GM12872 (cell line): ENCODE results near the gene ORC4.

ENCODE experiments used
- TF ChIP-seq, protein P1 (sequence below): IDR thresholded peaks from 3 replicates; pipeline ENCODE4 v1.5.1; 2011; ENCODE audit warnings: low read depth, mild to moderate bottlenecking, low read length, moderate library complexity; ENCODE audit not compliant: insufficient read depth

Gene ORC4

GRCh38 chr2:148020111-148021058 lies at the start of gene ORC4:
TSS of gene ORC4 (minus strand) at chr2:148020737. CDS start at chr2:147975958, 44,779 bp downstream.
- TF ChIP-seq, protein P1, sequence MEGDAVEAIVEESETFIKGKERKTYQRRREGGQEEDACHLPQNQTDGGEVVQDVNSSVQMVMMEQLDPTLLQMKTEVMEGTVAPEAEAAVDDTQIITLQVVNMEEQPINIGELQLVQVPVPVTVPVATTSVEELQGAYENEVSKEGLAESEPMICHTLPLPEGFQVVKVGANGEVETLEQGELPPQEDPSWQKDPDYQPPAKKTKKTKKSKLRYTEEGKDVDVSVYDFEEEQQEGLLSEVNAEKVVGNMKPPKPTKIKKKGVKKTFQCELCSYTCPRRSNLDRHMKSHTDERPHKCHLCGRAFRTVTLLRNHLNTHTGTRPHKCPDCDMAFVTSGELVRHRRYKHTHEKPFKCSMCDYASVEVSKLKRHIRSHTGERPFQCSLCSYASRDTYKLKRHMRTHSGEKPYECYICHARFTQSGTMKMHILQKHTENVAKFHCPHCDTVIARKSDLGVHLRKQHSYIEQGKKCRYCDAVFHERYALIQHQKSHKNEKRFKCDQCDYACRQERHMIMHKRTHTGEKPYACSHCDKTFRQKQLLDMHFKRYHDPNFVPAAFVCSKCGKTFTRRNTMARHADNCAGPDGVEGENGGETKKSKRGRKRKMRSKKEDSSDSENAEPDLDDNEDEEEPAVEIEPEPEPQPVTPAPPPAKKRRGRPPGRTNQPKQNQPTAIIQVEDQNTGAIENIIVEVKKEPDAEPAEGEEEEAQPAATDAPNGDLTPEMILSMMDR = peak; percentile 41; the same call in 2 of the 3 replicates

DNA sequence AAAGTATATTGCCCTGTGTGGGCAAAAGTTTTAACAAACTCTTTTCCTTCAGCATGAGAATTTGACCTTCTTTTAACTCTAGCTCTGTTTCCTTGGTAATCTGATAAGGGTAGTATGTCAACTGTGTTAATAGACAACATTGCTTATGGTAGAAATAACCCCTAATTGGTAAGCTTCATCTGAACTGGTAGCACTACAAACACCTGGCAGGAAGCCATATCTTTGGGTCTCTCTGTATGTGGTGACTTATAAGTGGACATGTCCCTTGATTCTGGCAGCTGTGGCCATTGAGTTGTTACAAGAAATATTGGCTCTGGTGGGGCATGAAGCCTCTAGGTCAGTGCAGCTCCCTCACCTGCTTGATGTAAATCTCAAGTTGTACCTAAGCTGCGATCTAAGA lies 47.3 kb upstream of the ORC4 start:
- TF ChIP-seq, protein P1 = no peak

DNA sequence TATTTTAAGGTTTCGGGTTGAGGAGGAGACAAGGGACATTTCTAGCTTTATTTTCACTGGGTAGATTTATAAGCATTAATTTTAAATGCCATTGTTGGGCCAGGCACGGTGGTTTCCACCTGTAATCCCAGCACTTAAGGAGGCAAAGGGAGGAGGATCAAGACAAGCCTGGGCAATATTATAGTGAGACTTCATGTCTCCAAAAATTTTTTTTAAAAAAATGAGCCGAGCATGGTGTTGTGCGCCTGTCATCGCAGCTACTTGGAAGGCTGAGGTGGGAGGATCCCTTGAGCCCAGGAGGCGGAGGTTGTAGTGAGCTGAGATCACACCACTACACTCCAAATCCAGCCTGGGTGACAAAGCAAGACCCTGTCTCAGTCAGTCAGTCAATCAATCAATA lies 45.4 kb upstream of the ORC4 start:
- TF ChIP-seq, protein P1 = no peak

GRCh38 chr2:148063633-148064032 lies 43.1 kb upstream of the ORC4 start:
- TF ChIP-seq, protein P1 = no peak

- TF ChIP-seq, protein P1 = no peak
Observed at GRCh38 chr2:148058641-148059040, 38.1 kb upstream of the ORC4 start.

DNA sequence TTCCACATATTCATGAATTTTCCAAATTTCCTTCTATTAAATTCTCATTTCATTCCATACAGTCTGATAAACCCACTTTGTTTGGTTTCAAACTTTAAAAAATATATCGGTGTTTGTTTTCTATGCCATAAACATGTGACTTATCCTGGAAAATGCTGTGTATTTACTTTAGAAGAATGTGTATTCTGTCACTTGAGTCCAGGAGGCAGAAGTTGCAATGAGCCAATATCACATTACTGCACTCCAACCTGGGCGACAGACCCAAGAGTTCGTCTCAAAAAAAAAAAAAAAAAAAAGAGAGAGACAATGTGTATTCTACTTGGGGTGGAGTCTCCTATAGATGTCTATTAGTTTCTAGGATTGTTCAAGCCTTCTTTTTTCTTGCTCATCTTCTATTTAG lies 32.1 kb upstream of the ORC4 start:
- TF ChIP-seq, protein P1 = no peak

- TF ChIP-seq, protein P1 = no peak
Observed at GRCh38 chr2:148049284-148049683, 28.7 kb upstream of the ORC4 start.
